Transverse colon (tissue), 4 donors: Measurements from ENCODE around the gene SERTAD1.

ENCODE experiments used
- POLR2A ChIP-seq: fragments of 450-650 bp; IDR thresholded peaks from one replicate; pipeline ENCODE4 v1.6.1; 2016; ENCODE audit warnings: antibody characterized with exemption, mild to moderate bottlenecking, moderate library complexity
- POLR2AphosphoS5 ChIP-seq, 3 donors: sonication (generic); formaldehyde crosslinking; IDR thresholded peaks; one replicate each; pipeline ENCODE4 v1.6.1; 2016; ENCODE audit warnings: antibody characterized with exemption in 3 of 3
- TF ChIP-seq, protein P1 (sequence below), 5 experiments: fragments of 200-600 bp in 3 of 5; fragments of 450-650 bp in 2 of 5; sonication (generic) in 3 of 5; IDR thresholded peaks; 1 replicate in 2 of 5; 2 replicates in 3 of 5; pipeline ENCODE4 v1.5.1; 2016 to 2017; ENCODE audit warnings: antibody characterized with exemption in 5 of 5, inconsistent platforms in 3 of 5, mild to moderate bottlenecking in 2 of 5, moderate library complexity in 1 of 5

GRCh38 chr19:40397568-40397906, 28.3 kb downstream of the SERTAD1 start:
- TF ChIP-seq, protein P1, sequence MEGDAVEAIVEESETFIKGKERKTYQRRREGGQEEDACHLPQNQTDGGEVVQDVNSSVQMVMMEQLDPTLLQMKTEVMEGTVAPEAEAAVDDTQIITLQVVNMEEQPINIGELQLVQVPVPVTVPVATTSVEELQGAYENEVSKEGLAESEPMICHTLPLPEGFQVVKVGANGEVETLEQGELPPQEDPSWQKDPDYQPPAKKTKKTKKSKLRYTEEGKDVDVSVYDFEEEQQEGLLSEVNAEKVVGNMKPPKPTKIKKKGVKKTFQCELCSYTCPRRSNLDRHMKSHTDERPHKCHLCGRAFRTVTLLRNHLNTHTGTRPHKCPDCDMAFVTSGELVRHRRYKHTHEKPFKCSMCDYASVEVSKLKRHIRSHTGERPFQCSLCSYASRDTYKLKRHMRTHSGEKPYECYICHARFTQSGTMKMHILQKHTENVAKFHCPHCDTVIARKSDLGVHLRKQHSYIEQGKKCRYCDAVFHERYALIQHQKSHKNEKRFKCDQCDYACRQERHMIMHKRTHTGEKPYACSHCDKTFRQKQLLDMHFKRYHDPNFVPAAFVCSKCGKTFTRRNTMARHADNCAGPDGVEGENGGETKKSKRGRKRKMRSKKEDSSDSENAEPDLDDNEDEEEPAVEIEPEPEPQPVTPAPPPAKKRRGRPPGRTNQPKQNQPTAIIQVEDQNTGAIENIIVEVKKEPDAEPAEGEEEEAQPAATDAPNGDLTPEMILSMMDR (IDR thresholded peaks at IDR 0.05), result no peak
- no peak for TF ChIP-seq POLR2A
- TF ChIP-seq POLR2AphosphoS5 (IDR thresholded peaks at IDR 0.05), result no peak
